ENCODE measurements around the gene MIA2. TPM values are rescaled to one million over a fixed set of nuclear protein-coding genes. Genes with fewer than 3 reads are reported as not detected.

The MIA2 gene
- total RNA-seq, 1 donor from 2014 or later, result 34.7 TPM

DNA sequence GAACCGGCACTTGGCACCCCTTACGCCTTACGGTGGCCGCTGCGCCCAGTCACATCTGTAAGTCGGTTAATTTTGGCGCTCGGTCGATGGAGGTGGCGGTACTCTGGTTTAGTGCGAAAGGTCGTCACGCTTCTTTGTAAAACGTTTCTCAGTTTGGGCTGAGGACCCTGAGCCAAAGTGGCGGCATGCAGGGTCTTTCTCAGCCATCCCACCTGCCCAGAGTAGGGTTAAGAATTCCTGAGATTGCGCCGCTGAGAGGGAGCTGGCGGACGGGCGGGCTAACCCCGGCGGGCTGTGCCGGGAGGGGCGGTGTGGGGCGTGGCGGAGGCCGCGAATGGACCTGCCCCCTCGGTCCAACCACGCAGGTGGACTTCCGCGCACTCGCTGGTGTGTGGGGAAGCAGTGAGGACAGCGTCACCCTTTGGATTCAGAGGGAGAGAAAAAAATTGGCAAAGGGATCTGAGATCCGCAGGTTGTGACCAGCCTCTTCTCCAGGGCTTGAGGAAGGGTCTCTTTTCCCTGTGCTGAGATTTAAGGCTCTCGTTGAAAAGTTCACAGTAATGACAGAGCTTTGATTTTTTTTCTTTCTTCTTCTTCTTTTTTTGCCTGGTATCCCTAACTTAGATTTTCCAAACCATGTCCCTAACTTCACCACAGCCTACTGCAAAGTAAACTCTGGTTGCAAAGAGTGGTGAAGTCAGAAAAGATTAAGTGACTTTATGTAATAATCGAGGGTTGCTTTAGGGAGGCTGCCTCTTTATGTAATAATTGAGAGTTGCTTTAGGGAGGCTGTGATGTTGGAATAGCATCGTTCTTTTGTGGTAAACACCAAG is 199.1 kb downstream of the MIA2 start:
- H3K9me3 Mint-ChIP-seq (ENCODE audit: low read depth), result no peaks in the 10 kb centered on the region
- H3K36me3 Mint-ChIP-seq (ENCODE audit: insufficient read depth), result no peaks in the 10 kb centered on the region
- peak overlapping the region; percentile 100 for H3K27ac Mint-ChIP-seq
- TF ChIP-seq, protein P1, sequence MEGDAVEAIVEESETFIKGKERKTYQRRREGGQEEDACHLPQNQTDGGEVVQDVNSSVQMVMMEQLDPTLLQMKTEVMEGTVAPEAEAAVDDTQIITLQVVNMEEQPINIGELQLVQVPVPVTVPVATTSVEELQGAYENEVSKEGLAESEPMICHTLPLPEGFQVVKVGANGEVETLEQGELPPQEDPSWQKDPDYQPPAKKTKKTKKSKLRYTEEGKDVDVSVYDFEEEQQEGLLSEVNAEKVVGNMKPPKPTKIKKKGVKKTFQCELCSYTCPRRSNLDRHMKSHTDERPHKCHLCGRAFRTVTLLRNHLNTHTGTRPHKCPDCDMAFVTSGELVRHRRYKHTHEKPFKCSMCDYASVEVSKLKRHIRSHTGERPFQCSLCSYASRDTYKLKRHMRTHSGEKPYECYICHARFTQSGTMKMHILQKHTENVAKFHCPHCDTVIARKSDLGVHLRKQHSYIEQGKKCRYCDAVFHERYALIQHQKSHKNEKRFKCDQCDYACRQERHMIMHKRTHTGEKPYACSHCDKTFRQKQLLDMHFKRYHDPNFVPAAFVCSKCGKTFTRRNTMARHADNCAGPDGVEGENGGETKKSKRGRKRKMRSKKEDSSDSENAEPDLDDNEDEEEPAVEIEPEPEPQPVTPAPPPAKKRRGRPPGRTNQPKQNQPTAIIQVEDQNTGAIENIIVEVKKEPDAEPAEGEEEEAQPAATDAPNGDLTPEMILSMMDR (IDR thresholded peaks at IDR 0.05; ENCODE audit: unreplicated experiment), result peak; percentile 19
- no peaks in the 10 kb centered on the region for H3K27me3 Mint-ChIP-seq
- peak overlapping the region; percentile 100 for H3K4me3 Mint-ChIP-seq (ENCODE audit: low read depth)
- H3K4me1 Mint-ChIP-seq (ENCODE audit: low read depth), result peaks cover 22% of the 10 kb centered on the region
- DNase-seq (ENCODE audit: low spot score, unreplicated experiment), result peak; percentile 86

DNA sequence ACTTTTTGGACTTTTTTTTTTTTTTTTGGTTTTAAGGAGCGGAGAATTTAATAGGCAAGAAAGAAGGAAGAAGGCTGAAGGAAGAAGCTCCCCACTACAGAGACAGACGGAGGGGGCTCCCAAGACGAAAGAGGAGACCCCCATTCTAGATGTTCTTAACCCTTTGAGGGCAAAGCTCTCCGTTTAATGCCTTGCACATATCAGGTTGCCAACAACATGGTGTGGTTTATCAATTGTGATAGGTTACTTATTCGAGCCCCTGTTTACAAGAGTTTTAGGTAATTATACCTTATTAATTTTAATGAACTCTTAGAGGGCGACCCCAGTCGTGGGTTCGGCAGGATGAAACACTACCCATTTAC is 199.7 kb downstream of the MIA2 start:
- H3K4me1 Mint-ChIP-seq (ENCODE audit: low read depth), result peaks cover 22% of the 10 kb centered on the region

DNA sequence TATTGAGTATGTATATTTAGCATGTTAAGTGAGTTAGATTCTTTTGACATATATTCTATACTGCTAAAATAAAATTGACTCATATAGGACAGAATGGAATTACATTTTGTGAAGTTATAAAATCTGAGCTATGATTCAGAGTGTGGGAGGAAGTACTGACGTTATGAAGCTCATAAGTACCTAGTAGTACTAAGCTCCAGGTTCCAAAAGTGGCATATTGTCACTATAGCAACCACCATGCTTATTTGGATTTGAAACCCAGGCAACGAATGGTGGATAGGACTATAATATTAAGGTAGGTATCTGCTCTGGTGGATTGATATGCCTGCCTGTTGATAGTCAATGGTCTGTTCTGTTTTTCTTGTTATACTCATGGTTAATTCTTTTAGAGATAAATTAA is 200.7 kb downstream of the MIA2 start:
- TF ChIP-seq, protein P1 (IDR thresholded peaks at IDR 0.05; ENCODE audit: unreplicated experiment), result no peak
- Mint-ChIP-seq H3K9me3 (ENCODE audit: low read depth) (no peaks in the 10 kb centered on the region), H3K36me3 (ENCODE audit: insufficient read depth) (no peaks in the 10 kb centered on the region), H3K27ac (no peak overlapping the region), H3K4me1 (ENCODE audit: low read depth) (peaks cover 21% of the 10 kb centered on the region), H3K27me3 (no peaks in the 10 kb centered on the region), H3K4me3 (ENCODE audit: low read depth) (no peak overlapping the region)
- DNase-seq (ENCODE audit: low spot score, unreplicated experiment), result no peak

More for the DNA sequence above, 199.7 kb downstream of the MIA2 start:
- TF ChIP-seq, protein P1 (IDR thresholded peaks at IDR 0.05; ENCODE audit: unreplicated experiment), result no peak
- DNase-seq (ENCODE audit: low spot score, unreplicated experiment), result no peak
- Mint-ChIP-seq H3K27ac (peak overlapping the region; percentile 100), H3K9me3 (ENCODE audit: low read depth) (no peaks in the 10 kb centered on the region), H3K36me3 (ENCODE audit: insufficient read depth) (no peaks in the 10 kb centered on the region), H3K4me3 (ENCODE audit: low read depth) (peak overlapping the region; percentile 100), H3K27me3 (no peaks in the 10 kb centered on the region)

DNA sequence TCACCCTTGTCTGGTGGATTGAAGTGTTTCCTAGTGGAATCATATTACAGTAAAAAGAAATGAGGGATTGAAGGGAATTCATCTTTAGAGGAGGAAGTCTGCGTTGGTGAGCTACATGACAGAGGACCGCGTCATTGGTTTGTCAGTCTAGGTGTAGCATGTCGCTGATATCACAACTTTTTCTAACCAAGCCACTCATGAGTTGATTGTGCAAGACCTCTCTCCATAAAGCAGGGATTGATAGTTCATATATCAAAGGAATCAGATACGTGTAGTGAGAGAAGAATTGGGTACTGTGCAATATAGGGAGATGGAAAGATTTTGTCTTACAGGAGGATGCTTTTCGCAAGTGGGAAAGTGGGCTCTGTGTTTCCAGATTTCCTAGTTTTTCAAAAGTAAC is 201.5 kb downstream of the MIA2 start:
- no peak overlapping the region for H3K4me3 Mint-ChIP-seq (ENCODE audit: low read depth)
- H3K9me3 Mint-ChIP-seq (ENCODE audit: low read depth), result no peaks in the 10 kb centered on the region
- TF ChIP-seq, protein P1 (IDR thresholded peaks at IDR 0.05; ENCODE audit: unreplicated experiment), result no peak
- DNase-seq (ENCODE audit: low spot score, unreplicated experiment), result no peak
- no peaks in the 10 kb centered on the region for H3K36me3 Mint-ChIP-seq (ENCODE audit: insufficient read depth)
- H3K27ac Mint-ChIP-seq, result no peak overlapping the region
- no peaks in the 10 kb centered on the region for H3K27me3 Mint-ChIP-seq
- peaks cover 15% of the 10 kb centered on the region for H3K4me1 Mint-ChIP-seq (ENCODE audit: low read depth)

Other genes starting within 250 kb of the MIA2 start
- 61.9 and 69.5 TPM in 2 replicates for gene SEC23A, start 130.7 kb upstream of the MIA2 start, total RNA-seq
- 23.7 and 24.3 TPM in 2 replicates for gene GEMIN2, start 119.6 kb upstream of the MIA2 start, total RNA-seq
- 22.8 and 22.9 TPM in 2 replicates for gene TRAPPC6B, start 63.6 kb upstream of the MIA2 start, total RNA-seq
- gene PNN, start 58.7 kb upstream of the MIA2 start, total RNA-seq, result 152 and 154 TPM in 2 replicates
- 11.7 and 13.6 TPM in 2 replicates for gene FBXO33, start 198.5 kb downstream of the MIA2 start, total RNA-seq